Small intestine (tissue), 7 donors: ENCODE measurements around the gene ZNF836. TPM values are rescaled to one million over a fixed set of nuclear protein-coding genes. Genes with fewer than 3 reads are reported as not detected.

ENCODE experiments used
- DNase-seq, 2 donors: peaks; one replicate each; pipeline versions ENCODE4 v3.0.0 to v3.0.0-alpha.2; 2013
- FAIRE-seq: peaks from 2 replicates; lab custom pipeline; 2012; peaks lifted over from hg19 to GRCh38; lab: Jason Lieb, UNC
- H3K27ac ChIP-seq, 3 donors: one replicate each; pipeline ENCODE4 v1.5.1; 2013; ENCODE audit warnings: low read length in 2 of 3, mild to moderate bottlenecking in 2 of 3, control low read depth in 1 of 3, inconsistent platforms in 1 of 3, low read depth in 1 of 3, moderate library complexity in 1 of 3
- H3K27me3 ChIP-seq, 3 donors: one replicate each; pipeline ENCODE4 v1.6.1; 2013; ENCODE audit warnings: low read length in 3 of 3, inconsistent platforms in 1 of 3; ENCODE audit not compliant: control insufficient read depth in 3 of 3, insufficient read depth in 3 of 3
- H3K36me3 ChIP-seq, 3 donors: one replicate each; pipeline ENCODE4 v1.6.1; 2013; ENCODE audit warnings: low read length in 3 of 3, inconsistent platforms in 1 of 3, low read depth in 1 of 3, mild to moderate bottlenecking in 1 of 3, moderate library complexity in 1 of 3; ENCODE audit not compliant: control insufficient read depth in 3 of 3, insufficient read depth in 2 of 3
- H3K4me1 ChIP-seq, 3 donors: one replicate each; pipeline ENCODE4 v1.6.1; 2013; ENCODE audit warnings: low read length in 2 of 3, inconsistent platforms in 1 of 3, low read depth in 1 of 3, mild to moderate bottlenecking in 1 of 3, moderate library complexity in 1 of 3; ENCODE audit not compliant: control insufficient read depth in 3 of 3, insufficient read depth in 2 of 3
- H3K4me3 ChIP-seq, 3 donors: one replicate each; pipeline ENCODE4 v1.5.1; 2013; ENCODE audit warnings: low read length in 3 of 3, control low read depth in 1 of 3, inconsistent platforms in 1 of 3, low read depth in 1 of 3, mild to moderate bottlenecking in 1 of 3, moderate library complexity in 1 of 3
- H3K9me3 ChIP-seq, 2 donors: one replicate each; pipeline ENCODE4 v1.6.1; 2013; ENCODE audit warnings: low read depth in 1 of 2, low read length in 1 of 2; ENCODE audit not compliant: control insufficient read depth in 2 of 2, insufficient read depth in 1 of 2
- WGBS, 3 donors: extraction: QIAGEN DNeasy Blood & Tissue Kit; methylation state at CpG; one replicate each; pipeline ENCODE4 v1.1.7; 2013; 5-methylcytosine and 5-hydroxymethylcytosine counted together
- polyA plus RNA-seq, 4 donors: library from polyadenylated mRNA; stranded (reverse) in 3 of 4; unstranded in 1 of 4; fragments of 200-250 nt in 3 of 4; fragments of 120-200 nt in 1 of 4; gene quantifications; one replicate each; pipeline versions ENCODE4 v1.2.1 to v1.2.3, GENCODE V29; 2013
- donor health status: healthy with polysubstance abuse.
- donor health status: control.
- donor health status: control.
- donor health status: Bipolar disorder and iron deficiency.
- donor health status: healthy.

Gene ZNF836
- polyA plus RNA-seq, 4 donors, result 1.8 to 12.3 (median 3.4) TPM

DNA sequence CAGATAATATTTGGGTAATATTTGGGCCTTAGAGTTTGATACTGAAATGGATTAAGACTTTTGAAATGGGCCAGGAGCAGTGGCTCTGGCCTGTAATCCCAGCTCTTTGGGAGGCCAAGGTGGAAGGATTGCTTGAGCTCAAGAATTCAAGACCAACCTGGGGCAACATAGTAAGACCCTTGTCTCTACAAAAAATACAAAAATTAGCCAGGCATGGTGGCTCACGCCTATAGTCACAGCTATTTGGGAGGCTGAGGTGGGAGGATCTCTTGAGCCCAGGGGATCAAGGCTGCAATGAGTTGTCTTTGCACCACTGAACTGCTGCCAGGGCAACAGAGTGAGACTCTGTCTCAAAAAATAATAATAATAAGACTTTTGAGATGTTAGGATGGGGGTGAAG is 926 bp upstream of the ZNF836 start:
- no peak overlapping the region for H3K27ac ChIP-seq
- H3K4me1 ChIP-seq, result peaks cover 0 to 5% (median 4%) of the 10 kb centered on the region in 3 donors
- no peaks in the 10 kb centered on the region for H3K27me3 ChIP-seq
- peaks cover 4 to 8% (median 6%) of the 10 kb centered on the region in 3 donors for H3K36me3 ChIP-seq
- WGBS, 3 donors, result 96 to 100% (median 98%) methylated on average over 1 of the region's 1 CpG
- no peaks in the 10 kb centered on the region for H3K9me3 ChIP-seq
- no peak overlapping the region for H3K4me3 ChIP-seq
- DNase-seq (no peak), FAIRE-seq (no peak)

DNA sequence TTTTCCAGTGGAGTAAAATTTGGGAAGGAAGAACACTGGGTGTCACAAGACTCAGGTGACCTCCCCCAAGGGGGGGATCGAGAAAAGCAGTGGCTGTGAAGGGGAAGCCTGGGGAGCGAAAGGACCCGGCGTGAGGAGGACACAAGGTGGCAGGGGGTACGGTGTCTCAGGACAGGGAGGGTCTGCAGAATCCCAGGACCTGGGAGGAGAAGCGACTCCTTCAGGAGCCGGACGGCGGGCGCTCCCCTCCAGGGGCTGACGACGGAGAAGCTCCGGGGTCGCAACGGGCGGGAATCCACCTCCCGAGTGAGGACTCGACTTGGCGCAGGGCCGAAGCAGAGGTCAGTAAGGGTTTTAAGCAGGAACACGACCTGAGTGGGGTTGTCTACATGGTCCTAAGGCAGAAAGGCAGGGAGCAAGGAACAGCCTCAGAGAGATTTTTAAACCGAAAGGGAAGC is 529 bp downstream of the ZNF836 start:
- FAIRE-seq, result no peak
- H3K27ac ChIP-seq, result peak overlapping the region; percentile 73 to 95 (median 92)
- H3K4me1 ChIP-seq, result peaks cover 0 to 5% (median 4%) of the 10 kb centered on the region in 3 donors
- peaks cover 4 to 13% (median 8%) of the 10 kb centered on the region in 3 donors for H3K36me3 ChIP-seq
- peaks cover 0 to 3% of the 10 kb centered on the region in 2 donors for H3K9me3 ChIP-seq
- no peaks in the 10 kb centered on the region for H3K27me3 ChIP-seq
- WGBS, 3 donors, result 0 to 1% (median 1%) methylated on average over 22 of the region's 22 CpGs
- DNase-seq, result no peak
- H3K4me3 ChIP-seq, result peak overlapping the region; percentile 62 to 77 (median 70)

- FAIRE-seq (no peak), DNase-seq (peak; percentile 24 to 46)
- Histone ChIP-seq H3K27ac (peak overlapping the region in 2 of 3 donors; percentile 26 to 92), H3K9me3 (peaks cover 2 to 5% of the 10 kb centered on the region in 2 donors), H3K4me1 (peaks cover 0 to 5% (median 4%) of the 10 kb centered on the region in 3 donors), H3K27me3 (no peaks in the 10 kb centered on the region), H3K4me3 (peak overlapping the region; percentile 62 to 77 (median 70)), H3K36me3 (peaks cover 4 to 16% (median 11%) of the 10 kb centered on the region in 3 donors)
- WGBS, 3 donors, result 4 to 9% (median 7%) methylated on average over 5 of the region's 5 CpGs
Observed at GRCh38 chr19:52170304-52170703, 1.1 kb downstream of the ZNF836 start.

- Histone ChIP-seq H3K27me3 (no peaks in the 10 kb centered on the region), H3K36me3 (peaks cover 6 to 23% (median 19%) of the 10 kb centered on the region in 3 donors), H3K4me1 (no peaks in the 10 kb centered on the region), H3K4me3 (no peak overlapping the region), H3K9me3 (peaks cover 6 to 59% of the 10 kb centered on the region in 2 donors), H3K27ac (no peak overlapping the region)
- FAIRE-seq, result no peak
- no peak for DNase-seq
- WGBS, 3 donors, result 98 to 99% (median 98%) methylated on average over 15 of the region's 15 CpGs
Observed at GRCh38 chr19:52155596-52156359, 15.6 kb downstream of the ZNF836 start.

GRCh38 chr19:52148256-52148655 is 23.2 kb downstream of the ZNF836 start:
- no peak for FAIRE-seq

GRCh38 chr19:52142001-52142595 is 29.3 kb downstream of the ZNF836 start:
- peaks cover 0 to 9% (median 2%) of the 10 kb centered on the region in 3 donors for H3K4me1 ChIP-seq
- DNase-seq (no peak), FAIRE-seq (no peak)
- peaks cover 0 to 17% of the 10 kb centered on the region in 2 donors for H3K9me3 ChIP-seq
- H3K27ac ChIP-seq, result no peak overlapping the region
- H3K27me3 ChIP-seq, result no peaks in the 10 kb centered on the region
- 84 to 87% (median 85%) methylated on average over 3 of the region's 3 CpGs for WGBS, 3 donors
- no peaks in the 10 kb centered on the region for H3K36me3 ChIP-seq
- no peak overlapping the region for H3K4me3 ChIP-seq

More at GRCh38 chr19:52148256-52148655, 23.2 kb downstream of the ZNF836 start:
- DNase-seq, result no peak
- Histone ChIP-seq H3K4me1 (no peaks in the 10 kb centered on the region), H3K9me3 (peaks cover 2 to 31% of the 10 kb centered on the region in 2 donors), H3K36me3 (no peaks in the 10 kb centered on the region), H3K27me3 (no peaks in the 10 kb centered on the region), H3K4me3 (no peak overlapping the region), H3K27ac (no peak overlapping the region)

GRCh38 chr19:52141203-52141602 is 30.2 kb downstream of the ZNF836 start:
- Histone ChIP-seq H3K27ac (no peak overlapping the region), H3K36me3 (no peaks in the 10 kb centered on the region), H3K9me3 (peaks cover 0 to 17% of the 10 kb centered on the region in 2 donors), H3K4me3 (no peak overlapping the region), H3K27me3 (no peaks in the 10 kb centered on the region), H3K4me1 (peaks cover 0 to 9% (median 2%) of the 10 kb centered on the region in 3 donors)
- 80 to 91% (median 91%) methylated on average over 2 of the region's 2 CpGs for WGBS, 3 donors
- DNase-seq (no peak), FAIRE-seq (no peak)

- H3K27me3 ChIP-seq, result no peaks in the 10 kb centered on the region
- peak overlapping the region in 2 of 3 donors; percentile 80 to 99 for H3K27ac ChIP-seq
- H3K9me3 ChIP-seq, result peaks cover 0 to 27% of the 10 kb centered on the region in 2 donors
- H3K4me1 ChIP-seq, result peaks cover 0 to 9% (median 2%) of the 10 kb centered on the region in 3 donors
- no peak for FAIRE-seq
- H3K4me3 ChIP-seq, result peak overlapping the region in 2 of 3 donors; percentile 70 to 94
- WGBS, 3 donors, result 7 to 16% (median 13%) methylated on average over 20 to 22 of the region's 22 CpGs
- DNase-seq, result peak in 1 of 2 donors; percentile 17
- H3K36me3 ChIP-seq, result peaks cover 0 to 7% (median 0%) of the 10 kb centered on the region in 3 donors
Observed at GRCh38 chr19:52140032-52140710, 31.2 kb downstream of the ZNF836 start.
